Stimulated activated CD8-positive, alpha-beta memory T cell treated with anti-CD3 and anti-CD28 coated beads, Interleukin-7, amount 100 ng/mL, for 24 hours (primary cell): ENCODE results near the gene AQP12B.
"Not testable (repeated sequence)": the region's sequence is repeated elsewhere in the genome, so short reads cannot be mapped to it uniquely, and the experiment has no call there.

ENCODE experiments used
- DNase-seq: peaks from one replicate; pipeline ENCODE4 v3.0.0-alpha.2; 2020; ENCODE audit warnings: low read depth

Gene AQP12B

DNA sequence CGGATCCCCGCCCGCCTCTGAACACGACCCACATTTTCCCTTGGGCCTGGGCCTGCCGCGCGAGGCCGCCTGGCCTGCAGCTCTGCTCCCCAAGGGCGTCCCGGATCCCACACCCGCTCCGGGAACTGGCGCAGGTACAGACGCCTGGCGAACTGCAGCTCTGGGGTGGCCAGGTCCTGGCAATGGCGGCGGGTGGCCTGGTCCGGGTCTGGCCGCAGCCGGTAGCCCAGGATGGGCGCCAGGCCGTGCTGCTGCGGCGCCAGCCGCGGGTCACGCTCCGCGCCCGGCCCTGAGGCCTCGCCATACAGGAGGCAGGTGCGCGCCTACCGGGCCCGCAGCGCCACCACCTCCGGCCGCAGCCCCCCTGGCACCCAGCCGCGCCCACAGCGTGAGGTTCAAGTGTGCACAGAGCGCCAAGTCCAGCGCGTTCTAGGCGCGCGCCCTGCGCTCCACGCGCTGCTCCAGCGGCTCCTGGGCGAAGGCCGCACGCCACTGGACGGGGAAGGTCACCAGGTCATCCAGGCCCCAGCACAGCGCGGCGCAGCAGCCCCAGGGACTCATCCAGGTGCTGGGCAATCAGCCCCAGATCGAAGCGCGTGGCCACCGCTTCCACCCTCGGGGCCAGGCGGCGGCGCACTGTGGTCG is 18.5 kb upstream of the AQP12B start:
- no peak for DNase-seq

DNA sequence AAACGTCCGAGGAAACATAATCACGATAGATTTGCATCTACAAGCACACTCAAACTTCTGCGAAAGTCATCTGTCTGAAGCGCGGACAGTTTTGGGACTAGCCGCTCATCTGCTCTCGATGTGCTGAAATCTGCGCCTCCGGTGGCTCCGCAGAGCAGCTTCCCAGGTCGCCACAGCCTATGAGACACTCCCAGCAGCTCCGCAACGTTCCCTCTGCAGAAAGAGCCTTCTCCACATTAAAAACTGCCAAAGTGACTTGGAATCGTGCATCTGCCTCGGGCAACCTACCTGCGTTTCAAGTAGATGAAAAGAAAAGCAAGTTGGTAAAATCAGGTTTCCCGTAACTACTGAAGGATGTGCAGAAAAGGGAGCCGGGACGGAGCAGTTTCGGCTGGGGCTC is 17.9 kb upstream of the AQP12B start:
- DNase-seq = not testable (repeated sequence)

DNA sequence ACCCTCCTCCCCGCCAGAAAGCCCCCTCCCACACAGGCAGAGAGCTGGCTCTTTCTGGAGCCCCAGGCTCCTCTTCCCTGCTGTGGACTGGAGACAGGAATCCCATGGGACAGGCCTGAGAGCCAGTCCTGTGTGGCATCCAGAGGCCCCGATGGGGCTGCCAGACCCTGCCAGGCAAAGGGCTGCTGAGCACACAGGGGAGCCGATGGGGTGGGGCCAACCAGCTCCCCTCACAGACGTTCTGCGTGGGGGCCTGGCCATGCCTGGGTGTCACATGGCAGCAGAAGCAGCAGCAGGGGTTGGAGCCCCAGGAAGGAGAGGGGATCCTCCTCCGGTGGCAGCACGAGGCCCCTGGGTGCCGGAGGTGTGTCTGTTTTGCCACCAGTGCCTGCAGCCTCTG is 17.1 kb upstream of the AQP12B start:
- DNase-seq = not testable (repeated sequence)

DNA sequence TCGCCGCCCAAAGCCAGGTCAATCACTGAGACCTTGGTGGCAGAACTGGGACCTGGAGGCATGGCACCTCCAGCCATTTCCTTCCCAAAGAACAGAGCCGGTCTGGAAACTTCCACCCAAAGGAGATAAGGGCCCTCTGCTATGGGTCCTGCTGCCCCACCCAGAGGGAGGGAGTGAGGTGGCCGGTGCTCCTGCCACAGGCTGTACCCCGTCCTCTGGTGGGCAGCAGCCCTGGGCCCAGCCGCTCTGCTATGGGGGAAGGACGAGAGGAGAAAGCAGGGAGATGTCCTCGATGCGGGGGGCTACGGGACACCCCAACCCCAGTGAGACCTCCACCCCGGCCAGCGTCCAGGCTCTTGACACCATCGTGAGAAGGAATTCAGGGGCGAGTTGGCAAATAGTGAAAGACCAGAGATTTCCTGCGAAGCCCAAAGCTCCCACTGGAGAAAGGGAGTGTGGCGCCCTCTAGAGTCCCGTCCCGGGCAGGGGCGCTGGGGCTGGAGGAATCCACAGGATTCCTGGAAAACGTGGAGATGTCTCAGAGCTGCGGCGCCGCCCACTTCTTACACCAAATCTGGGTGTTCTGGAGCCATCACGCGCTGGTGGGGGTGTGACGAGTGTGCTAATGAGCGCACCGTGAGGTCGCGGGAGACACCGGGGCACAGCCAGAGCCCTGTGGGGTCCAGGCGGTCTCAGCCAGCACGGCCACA is 16.3 kb upstream of the AQP12B start:
- not testable (repeated sequence) for DNase-seq

DNA sequence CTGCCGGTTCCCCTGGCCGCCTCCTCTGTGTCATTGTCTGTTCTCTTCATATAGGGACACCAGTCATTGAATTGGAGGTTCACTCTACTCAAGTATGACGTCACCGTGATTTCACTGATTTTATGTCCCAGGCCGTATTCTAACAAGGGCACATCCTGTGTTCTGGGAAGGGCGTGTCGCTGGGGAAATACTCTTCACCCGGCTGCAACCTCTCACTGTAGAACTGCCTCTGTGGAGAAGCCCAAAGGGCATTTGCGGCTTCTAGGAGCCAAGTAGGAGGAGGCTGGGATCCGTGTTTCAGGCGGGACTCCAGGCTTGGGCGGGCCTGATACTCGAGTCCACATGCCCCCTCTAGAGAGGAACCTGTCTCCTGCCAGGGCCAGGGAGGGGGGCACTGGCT is 13.8 kb upstream of the AQP12B start:
- not testable (repeated sequence) for DNase-seq

DNA sequence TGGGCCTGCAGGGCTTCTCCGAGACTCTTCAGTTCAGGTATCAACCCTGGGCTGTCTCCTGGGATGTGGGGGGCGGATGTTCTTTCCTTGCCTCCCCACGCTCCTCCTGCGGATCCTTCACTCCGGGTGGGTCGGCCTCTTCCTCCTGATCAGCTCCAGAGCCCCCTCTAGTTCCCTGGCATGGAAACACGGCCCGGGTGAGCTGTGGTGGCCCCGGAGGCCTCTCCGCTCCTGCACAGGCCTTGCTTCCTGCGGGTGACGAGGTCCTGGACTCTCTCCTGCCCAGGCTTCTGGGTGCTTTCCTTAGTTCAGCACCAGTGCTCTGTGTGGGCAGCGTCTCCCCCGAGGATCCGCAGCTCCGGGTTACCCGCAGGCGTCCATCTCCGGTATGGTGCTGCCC is 12.9 kb upstream of the AQP12B start:
- DNase-seq = not testable (repeated sequence)

DNA sequence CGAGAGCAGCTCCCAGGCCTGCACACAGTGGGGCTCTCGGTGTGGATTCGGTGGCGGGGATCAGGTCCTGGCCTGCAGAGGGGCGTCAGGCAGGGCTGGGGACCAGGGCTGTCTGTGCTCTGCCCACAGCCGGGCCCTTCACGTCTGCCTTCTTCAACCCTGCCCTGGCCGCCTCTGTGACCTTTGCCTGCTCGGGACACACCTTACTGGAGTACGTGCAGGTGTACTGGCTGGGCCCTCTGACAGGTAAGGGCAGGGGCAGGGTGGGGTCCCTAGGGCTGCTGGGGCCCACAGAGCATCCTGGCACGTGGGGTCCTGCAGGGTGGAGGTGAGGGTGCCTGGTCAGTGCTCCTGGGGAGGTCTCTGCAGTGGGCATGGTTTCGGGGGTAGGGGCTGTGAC is 11.6 kb upstream of the AQP12B start:
- DNase-seq = not testable (repeated sequence)

DNA sequence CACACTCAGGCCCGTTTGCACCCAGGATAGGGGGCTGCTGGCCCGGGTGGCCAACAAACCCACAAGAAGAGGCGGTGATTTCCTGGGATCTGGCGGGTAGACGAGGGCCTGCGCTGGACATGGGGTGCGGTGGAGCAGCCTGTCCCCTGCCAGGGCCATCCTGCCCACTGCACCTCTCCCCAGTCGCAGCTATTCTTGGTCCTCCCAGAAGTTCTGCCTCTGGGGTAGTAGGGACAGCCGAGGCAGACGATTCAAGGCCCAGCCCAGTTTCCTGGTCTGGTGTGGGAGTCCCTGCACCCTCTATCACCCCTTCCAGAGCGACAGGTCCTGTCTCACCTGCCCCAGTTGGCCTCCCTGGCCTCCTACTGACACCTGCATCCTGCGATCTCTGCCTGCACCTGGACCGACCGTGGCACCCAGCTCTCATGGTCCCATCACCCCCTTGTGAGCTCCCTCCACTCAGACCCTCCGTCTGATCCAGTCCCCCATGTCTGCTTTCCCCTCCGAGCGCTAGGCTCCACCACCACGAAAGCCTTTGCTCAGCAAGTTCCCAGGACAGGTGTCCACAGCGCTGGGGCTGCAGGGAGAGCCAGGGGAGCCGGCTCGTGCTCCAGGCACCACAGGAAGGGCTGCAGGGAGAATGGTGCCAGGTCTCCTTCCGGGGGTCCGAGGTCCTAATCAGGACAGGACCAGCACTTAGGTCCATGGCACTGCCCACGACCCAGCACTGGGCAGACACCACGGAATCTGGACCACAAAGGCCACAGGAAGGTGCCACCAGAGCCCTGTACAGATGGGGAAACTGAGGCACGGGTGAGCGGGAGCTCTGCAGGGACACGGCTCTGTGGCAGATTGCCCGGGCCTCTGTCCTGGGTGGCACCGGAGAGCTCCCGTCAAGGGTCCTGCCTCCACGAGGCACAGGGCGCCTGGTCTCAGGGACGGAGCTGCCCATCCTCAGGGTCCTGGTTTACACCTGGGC is 10.2 kb upstream of the AQP12B start:
- DNase-seq = not testable (repeated sequence)

DNA sequence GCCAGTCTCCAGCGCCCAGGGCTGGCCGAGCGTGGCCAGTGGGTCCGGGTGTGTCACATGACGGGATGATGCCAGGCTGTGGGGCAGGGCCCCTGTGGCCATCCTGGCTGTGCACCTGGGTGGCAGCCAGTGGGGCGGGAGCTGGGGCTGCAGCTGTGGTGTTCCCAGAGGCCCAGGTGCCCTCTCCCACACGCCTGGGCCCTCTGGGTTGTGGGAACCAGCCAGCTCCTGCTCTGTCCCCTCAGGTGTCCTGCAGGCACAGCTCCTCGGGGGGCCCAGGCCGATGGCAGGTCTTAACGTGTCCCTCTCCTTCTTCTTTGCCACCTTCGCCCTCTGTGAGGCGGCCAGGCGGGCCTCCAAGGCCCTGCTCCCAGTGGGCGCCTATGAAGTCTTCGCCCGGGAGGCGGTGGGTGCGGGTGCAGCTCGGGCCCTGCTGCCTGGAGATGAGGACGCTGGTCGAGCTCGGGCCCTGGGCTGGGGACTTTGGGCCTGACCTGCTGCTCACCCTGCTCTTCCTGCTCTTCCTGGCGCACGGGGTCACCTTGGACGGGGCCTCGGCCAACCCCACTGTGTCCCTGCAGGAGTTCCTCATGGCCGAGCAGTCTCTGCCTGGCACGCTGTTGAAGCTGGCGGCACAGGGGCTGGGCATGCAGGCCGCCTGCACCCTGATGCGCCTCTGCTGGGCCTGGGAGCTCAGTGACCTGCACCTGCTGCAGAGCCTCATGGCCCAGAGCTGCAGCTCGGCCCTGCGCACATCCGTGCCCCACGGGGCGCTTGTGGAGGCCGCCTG is 9.1 kb upstream of the AQP12B start, which contains the start of gene AQP12A:
Gene AQP12A (plus strand): TSS at position 236 of the 790 bp plus-strand sequence. CDS start 48 bp downstream, at position 284.
- not testable (repeated sequence) for DNase-seq

DNA sequence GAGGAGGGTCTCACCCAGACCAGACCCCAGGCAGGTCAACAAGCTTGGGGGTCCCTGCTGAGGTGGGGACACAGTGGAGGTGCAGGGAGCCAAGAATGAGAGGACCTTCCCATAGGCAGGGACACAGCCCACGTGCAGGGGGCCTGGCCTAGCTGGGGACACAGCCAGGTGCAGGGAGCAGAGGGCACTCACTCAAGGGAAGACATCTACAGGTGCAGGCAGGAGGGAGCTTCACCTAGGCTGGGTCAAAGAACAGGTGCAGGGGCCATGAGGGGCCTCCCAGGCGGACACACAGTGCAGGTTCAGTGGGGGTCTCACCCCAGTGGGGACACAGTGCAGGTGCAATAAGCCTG is 8.4 kb upstream of the AQP12B start:
- DNase-seq = not testable (repeated sequence)

DNA sequence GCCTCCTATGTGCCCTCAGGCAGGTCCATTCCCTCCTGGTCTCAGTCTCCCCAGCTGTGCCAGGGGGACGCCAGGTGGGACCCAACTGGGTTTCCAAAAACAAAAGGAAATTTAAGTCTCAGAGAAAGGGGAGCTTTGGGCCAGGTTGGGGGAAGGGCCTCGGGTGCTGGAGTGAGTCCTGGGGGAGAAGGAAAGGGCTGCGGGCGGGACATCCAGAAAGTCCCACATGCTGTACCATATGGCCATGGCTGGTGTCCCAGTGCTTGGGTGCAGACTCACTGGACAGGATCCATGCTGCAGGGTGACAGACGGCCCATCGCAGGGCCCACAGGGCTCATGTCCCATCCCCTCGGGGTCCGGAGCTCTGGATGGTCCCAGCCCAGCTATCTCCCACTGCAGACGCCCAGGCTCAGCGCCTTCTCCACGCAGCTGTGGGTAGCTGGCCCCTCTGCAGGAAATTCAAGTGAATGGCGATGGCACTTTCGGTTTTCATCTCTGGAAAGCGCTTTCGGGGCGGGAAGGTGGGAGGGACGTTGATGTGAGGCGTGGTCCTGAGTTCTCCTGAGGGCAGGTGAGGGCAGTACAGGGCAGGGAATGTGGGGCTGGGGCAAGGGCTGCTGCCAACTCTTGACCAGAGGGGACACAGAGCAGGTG is 7.9 kb upstream of the AQP12B start:
- not testable (repeated sequence) for DNase-seq

DNA sequence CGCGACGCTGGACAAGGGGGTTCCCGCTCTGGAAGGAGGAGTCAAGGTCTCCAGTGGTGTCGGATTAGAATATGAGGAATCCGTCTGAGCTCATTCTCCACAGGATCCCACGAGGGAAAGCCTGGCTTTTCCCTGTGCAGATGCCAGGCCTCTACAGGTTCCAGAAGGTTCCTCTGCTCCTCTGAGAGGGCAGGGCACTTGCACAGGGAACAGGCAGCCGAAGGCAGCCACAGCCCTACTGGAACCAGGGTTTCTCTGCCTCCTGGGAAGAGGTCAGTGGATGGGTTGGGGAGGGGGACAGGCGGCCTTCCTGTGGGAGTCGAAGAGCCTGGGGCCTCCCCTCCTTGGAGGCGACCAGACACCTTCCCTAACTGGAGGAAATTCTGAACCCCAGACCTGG is 7.3 kb upstream of the AQP12B start:
- DNase-seq = no peak

DNA sequence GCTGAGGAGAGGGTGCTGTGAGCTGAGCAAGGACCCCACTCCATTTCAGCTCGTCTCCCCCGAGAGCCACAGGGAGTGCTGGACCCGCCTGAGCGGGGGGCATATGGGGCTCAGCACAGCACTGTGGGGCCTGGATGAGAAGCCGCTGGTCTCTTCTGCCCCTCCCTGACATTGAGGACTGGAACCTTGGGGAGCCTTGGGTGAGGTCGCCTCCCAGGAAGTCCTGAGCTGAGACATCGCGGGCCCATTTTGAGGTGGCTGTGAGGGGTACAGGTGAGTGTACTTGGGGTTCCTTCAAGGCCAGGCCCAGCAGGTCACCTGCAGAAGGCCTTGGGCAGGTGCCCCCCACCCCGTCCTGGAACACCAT is 5.9 kb upstream of the AQP12B start:
- DNase-seq = no peak

DNA sequence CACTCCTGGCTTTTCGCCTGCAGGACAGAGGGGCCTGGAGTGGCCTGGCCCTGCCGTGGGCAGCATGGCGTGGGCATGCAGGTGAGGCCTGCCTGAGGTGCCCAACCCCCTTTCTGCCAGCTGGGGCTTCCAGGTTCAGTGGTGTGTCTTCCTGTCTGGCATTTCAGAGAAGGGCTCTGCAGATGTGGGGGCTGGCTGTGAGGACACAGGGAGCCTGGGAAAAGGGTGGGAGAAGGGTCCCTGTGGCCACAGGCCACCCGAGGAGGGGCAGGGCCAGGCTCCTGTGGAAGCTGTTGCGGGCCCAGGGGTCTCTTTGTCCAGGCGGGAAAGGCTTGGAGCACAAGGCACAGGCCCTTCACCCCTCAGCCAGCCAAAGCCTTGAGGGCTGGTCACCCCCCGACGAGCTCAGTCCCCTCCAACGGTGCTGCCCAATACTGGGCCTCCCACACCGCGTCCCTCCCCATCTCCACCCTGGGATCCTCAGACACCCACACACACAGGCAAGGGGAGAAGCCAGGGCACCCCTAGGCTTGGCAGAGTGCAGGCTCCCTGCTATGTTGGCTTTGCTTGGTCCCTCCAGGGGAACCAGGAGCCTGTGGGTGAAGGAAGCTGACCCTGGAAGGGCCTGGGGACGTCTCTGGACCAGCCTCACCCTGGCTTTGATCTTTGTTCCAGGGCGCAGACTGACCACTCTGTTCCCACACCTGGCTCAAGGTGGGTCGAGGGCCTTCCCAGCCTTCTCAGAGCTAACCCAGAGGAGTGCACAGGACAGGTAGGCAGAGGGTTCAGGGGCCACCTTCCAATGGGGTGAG is 5.3 kb upstream of the AQP12B start:
- DNase-seq = no peak

DNA sequence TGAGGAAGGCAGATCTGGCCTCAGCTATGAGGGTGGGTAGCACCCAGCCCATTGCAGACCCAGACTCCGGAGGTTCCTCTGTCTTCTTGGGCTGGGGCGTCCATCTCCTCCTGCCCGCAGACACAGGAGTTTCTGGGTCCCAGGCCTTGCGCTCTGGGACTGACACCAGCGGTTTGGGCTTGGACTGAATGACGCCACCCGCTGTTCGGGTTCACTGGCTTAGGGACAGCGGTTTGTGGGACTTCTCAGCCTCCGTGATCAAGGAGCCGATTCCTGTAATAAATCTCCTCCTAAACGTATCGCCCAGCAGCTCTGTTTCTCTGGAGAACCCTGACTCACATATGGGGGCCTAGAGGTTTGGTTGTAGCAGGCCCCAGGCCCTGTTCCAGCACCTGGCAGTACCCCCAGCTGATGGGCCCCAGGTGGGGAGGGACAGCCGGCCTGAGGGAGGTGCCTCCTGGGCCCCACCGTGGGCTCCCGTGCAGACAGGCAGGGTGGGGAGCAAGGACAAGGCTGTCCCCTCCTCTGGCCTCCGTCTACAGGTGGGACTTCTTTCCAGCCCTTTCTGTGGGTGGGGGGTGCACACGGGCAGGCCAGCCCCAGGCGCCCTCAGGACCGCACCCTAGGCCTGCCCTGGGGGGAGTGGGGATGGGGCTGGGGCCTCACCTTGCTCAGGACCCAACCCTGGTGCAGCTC is 4.5 kb upstream of the AQP12B start:
- no peak for DNase-seq

DNA sequence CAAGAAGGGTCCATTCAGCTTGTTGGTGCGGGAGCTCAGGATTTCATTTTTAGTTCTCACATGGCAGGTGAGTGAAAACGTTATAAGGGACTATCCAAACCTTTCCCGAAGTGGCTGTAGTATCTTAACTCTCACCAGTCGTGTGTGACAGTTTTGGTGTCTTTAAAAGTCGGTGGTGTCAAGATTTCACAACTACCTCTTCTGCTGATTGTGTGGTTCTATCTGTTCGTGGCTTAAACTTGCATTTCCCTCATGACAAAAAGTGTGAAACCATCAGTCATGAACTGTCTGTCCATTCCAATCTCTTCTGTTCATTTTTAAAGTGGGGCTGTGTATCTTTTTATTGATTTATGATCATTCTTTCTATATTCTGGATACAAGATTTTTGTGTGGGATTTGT is 3.8 kb upstream of the AQP12B start:
- DNase-seq = no peak

DNA sequence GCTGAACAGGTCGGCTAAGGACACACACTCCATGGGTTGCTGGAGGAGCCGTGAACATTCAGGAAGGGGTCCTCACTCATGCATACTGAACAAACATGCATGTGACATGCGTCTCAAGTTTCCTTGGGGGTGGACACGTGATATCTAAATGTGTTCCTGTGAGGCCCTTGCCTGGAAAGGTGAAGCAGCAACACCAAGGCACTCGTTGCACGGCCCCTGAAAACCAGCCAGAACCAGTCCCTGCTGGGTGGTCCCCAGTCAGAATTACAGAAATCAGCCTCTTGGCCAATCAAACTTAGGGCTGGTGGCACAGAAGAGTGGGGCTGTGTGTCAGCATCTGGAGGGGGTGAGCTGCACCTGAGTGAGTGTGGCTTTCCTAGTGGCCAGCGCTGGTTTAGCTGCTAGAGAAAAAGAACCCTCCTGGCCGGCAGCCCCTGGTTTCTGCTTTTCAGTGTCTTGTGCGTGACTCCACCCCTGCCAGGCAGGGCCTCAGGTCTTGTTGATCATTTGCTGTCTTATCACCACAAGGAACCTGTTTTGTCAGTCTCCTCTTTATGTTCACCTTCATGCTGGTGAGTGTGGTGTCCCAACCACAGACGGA is 3.2 kb upstream of the AQP12B start:
- DNase-seq = no peak

DNA sequence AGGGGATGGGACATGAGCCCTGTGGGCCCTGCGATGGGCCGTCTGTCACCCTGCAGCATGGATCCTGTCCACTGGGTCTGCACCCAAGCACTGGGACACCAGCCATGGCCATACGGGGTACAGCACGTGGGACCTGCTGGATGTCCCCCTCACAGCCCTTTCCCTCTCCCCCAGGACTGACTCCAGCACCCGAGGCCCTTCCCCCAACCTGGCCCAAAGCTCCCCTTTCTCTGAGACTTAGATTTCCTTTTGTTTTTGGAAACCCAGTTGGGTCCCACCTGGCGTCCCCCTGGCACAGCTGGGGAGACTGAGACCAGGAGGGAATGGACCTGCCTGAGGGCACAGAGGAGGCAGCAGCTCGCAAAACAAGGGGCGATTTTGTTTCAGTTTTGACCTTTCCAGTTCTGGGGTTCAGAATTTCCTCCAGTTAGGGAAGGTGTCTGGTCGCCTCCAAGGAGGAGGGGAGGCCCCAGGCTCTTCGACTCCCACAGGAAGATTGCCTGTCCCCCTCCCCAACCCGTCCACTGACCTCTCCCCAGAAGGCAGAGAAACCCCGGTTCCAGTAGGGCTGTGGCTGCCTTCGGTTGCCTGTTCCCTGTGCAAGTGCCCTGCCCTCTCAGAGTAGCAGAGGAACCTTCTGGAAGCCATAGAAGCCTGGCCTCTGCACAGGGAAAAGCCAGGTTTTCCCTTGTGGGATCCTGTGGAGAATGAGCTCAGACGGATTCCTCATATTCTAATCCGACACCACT is 1.5 kb upstream of the AQP12B start:
- not testable (repeated sequence) for DNase-seq
